ENCODE measurements around the gene FAM163A.

Gene FAM163A

GRCh38 chr1:179822065-179822464, 79.0 kb downstream of the FAM163A start:
- H3K4me1 ChIP-seq: peaks cover 12 to 42% (median 25%) of the 10 kb centered on the region in 10 experiments
- H3K27me3 ChIP-seq: no peaks in the 10 kb centered on the region
- no peaks in the 10 kb centered on the region for H3K36me3 ChIP-seq
- no peak overlapping the region for H3K9ac ChIP-seq
- no peak overlapping the region for H3K4me2 ChIP-seq
- no peak for TF ChIP-seq Cebpa-rat (IDR thresholded peaks at IDR 0.05)
- no peaks in the 10 kb centered on the region for H3K9me3 ChIP-seq (replicated peaks in 1 of 11)
- no peak overlapping the region for H3K4me3 ChIP-seq
- H4K20me1 ChIP-seq: no peaks in the 10 kb centered on the region
- no peak overlapping the region for H3K27ac ChIP-seq

GRCh38 chr1:179823693-179824092, 80.6 kb downstream of the FAM163A start:
- no peak for TF ChIP-seq Cebpa-rat (IDR thresholded peaks at IDR 0.05)
- H3K27me3 ChIP-seq: no peaks in the 10 kb centered on the region
- H3K36me3 ChIP-seq: no peaks in the 10 kb centered on the region
- H3K4me3 ChIP-seq: no peak overlapping the region
- H3K9me3 ChIP-seq (replicated peaks in 1 of 11): no peaks in the 10 kb centered on the region
- peak overlapping the region; percentile 55 to 88 (median 77) for H3K4me2 ChIP-seq
- no peaks in the 10 kb centered on the region for H4K20me1 ChIP-seq
- no peak overlapping the region for H3K9ac ChIP-seq
- peak overlapping the region in 1 of 11 experiments; percentile 21; a peak in 1 of 22 replicates for H3K27ac ChIP-seq
- peaks cover 12 to 42% (median 25%) of the 10 kb centered on the region in 10 experiments for H3K4me1 ChIP-seq

GRCh38 chr1:179824265-179824664, 81.2 kb downstream of the FAM163A start:
- Histone ChIP-seq H3K4me1 (peaks cover 12 to 42% (median 25%) of the 10 kb centered on the region in 10 experiments), H3K4me2 (peak overlapping the region; percentile 55 to 88 (median 77)), H3K27me3 (no peaks in the 10 kb centered on the region), H3K4me3 (no peak overlapping the region), H4K20me1 (no peaks in the 10 kb centered on the region), H3K36me3 (no peaks in the 10 kb centered on the region), H3K9ac (no peak overlapping the region), H3K27ac (peak overlapping the region in 4 of 11 experiments; percentile 20 to 38 (median 31); a peak in 5 of 22 replicates), H3K9me3 (replicated peaks in 1 of 11) (no peaks in the 10 kb centered on the region)
- no peak for TF ChIP-seq Cebpa-rat (IDR thresholded peaks at IDR 0.05)

DNA sequence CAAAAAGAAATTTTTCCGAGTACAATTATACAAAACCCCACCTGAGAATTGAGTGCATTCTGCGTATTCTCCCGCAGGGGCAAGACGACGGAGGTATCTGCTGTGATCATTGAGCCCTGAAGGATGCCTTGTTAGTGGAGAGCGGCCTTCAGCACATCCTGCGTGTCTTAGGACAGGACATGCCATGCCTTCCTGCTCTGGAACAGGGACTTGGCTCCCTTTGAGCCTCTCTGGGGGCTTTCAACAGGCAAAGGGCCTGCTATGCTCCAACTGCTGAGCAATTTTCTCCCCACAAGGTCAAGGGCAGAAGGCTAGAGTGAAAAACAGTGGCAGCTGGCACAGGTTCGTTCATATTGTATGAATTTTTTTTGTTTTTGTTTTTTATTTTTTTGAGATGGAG, 82.1 kb downstream of the FAM163A start:
- no peaks in the 10 kb centered on the region for H3K36me3 ChIP-seq
- no peak overlapping the region for H3K4me3 ChIP-seq
- no peak for TF ChIP-seq Cebpa-rat (IDR thresholded peaks at IDR 0.05)
- H3K27me3 ChIP-seq: no peaks in the 10 kb centered on the region
- no peaks in the 10 kb centered on the region for H3K9me3 ChIP-seq (replicated peaks in 1 of 11)
- H4K20me1 ChIP-seq: no peaks in the 10 kb centered on the region
- H3K4me2 ChIP-seq: peak overlapping the region in 10 of 11 experiments; percentile 1 to 88 (median 76); a peak in 17 of 22 replicates
- peak overlapping the region in 1 of 11 experiments; percentile 21; a peak in 1 of 22 replicates for H3K9ac ChIP-seq
- peaks cover 12 to 38% (median 25%) of the 10 kb centered on the region in 10 experiments for H3K4me1 ChIP-seq
- H3K27ac ChIP-seq: peak overlapping the region in 1 of 11 experiments; percentile 21; a peak in 2 of 22 replicates

DNA sequence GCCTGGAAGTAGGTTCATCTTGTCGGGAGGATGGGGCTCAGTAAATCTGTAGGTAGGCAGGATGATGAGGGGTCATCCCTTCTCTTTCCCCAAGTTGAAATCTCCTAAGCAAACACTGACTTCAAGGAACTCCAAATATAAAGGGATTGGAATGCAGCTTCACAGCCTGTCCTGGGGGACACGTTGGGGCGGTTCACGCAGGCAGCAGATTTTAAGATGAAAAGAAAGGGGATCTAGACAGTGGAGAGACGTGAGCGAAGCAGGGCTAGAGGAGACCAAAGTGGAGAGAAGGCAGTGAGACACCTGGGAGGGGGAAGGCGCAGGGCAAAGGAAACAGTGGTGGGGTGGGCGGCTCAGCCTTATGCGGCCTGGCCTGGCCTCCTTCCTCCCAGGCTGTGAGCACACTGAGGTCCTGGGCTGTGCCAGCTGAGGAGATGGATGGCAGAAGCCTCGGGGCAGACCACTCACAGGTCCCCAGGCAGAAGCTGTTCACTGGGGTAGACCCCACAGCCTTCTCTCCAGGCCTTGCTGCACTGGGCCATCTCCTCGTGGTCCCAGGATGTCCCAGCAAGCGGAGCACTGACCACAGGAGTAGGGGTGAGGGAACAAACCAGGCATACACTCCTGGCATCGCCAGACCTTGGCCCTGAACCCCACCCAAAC, 82.8 kb downstream of the FAM163A start:
- no peaks in the 10 kb centered on the region for H3K27me3 ChIP-seq
- peaks cover 12 to 31% (median 23%) of the 10 kb centered on the region in 10 experiments for H3K4me1 ChIP-seq
- peak overlapping the region in 1 of 11 experiments; percentile 88; a peak in 3 of 22 replicates for H3K4me2 ChIP-seq
- no peak overlapping the region; a peak in 1 of 22 replicates for H3K27ac ChIP-seq
- no peak for TF ChIP-seq Cebpa-rat (IDR thresholded peaks at IDR 0.05)
- H3K4me3 ChIP-seq: no peak overlapping the region
- no peaks in the 10 kb centered on the region for H4K20me1 ChIP-seq
- no peak overlapping the region for H3K9ac ChIP-seq
- H3K9me3 ChIP-seq (replicated peaks in 1 of 11): no peaks in the 10 kb centered on the region
- H3K36me3 ChIP-seq: no peaks in the 10 kb centered on the region

GRCh38 chr1:179826626-179827280, 83.7 kb downstream of the FAM163A start:
- no peaks in the 10 kb centered on the region for H3K9me3 ChIP-seq (replicated peaks in 1 of 11)
- no peak for TF ChIP-seq Cebpa-rat (IDR thresholded peaks at IDR 0.05)
- peaks cover 12 to 36% (median 27%) of the 10 kb centered on the region in 10 experiments for H3K4me1 ChIP-seq
- H3K4me3 ChIP-seq: no peak overlapping the region
- no peaks in the 10 kb centered on the region for H4K20me1 ChIP-seq
- H3K27me3 ChIP-seq: no peaks in the 10 kb centered on the region
- H3K9ac ChIP-seq: no peak overlapping the region
- no peak overlapping the region for H3K4me2 ChIP-seq
- H3K36me3 ChIP-seq: no peaks in the 10 kb centered on the region
- H3K27ac ChIP-seq: no peak overlapping the region

GRCh38 chr1:179828554-179829110, 85.5 kb downstream of the FAM163A start:
- Histone ChIP-seq H4K20me1 (no peaks in the 10 kb centered on the region), H3K9me3 (replicated peaks in 1 of 11) (no peaks in the 10 kb centered on the region), H3K4me3 (no peak overlapping the region), H3K4me1 (peaks cover 10 to 38% (median 31%) of the 10 kb centered on the region in 10 experiments), H3K4me2 (no peak overlapping the region), H3K27me3 (no peaks in the 10 kb centered on the region), H3K27ac (no peak overlapping the region), H3K36me3 (no peaks in the 10 kb centered on the region), H3K9ac (no peak overlapping the region)
- TF ChIP-seq Cebpa-rat (IDR thresholded peaks at IDR 0.05): no peak

GRCh38 chr1:179831225-179831624, 88.1 kb downstream of the FAM163A start:
- Histone ChIP-seq H3K9ac (no peak overlapping the region), H3K27me3 (no peaks in the 10 kb centered on the region), H3K4me1 (peaks cover 0 to 15% (median 13%) of the 10 kb centered on the region in 10 experiments; a peak in 11 of 20 replicates), H3K9me3 (replicated peaks in 1 of 11) (no peaks in the 10 kb centered on the region), H4K20me1 (no peaks in the 10 kb centered on the region), H3K4me2 (peak overlapping the region in 4 of 11 experiments; percentile 18 to 51 (median 36); a peak in 1 of 22 replicates), H3K36me3 (peaks cover 0 to 9% (median 0%) of the 10 kb centered on the region in 11 experiments; a peak in 3 of 22 replicates), H3K27ac (no peak overlapping the region), H3K4me3 (no peak overlapping the region)
- TF ChIP-seq Cebpa-rat (IDR thresholded peaks at IDR 0.05): no peak
